Bronchial epithelial cell (primary cell): ENCODE results near the gene BTBD19. TPM values are rescaled to one million over a fixed set of nuclear protein-coding genes. Genes with fewer than 3 reads are reported as not detected.

Source experiments
- DNase-seq: peaks from one replicate; pipeline ENCODE4 v3.0.0-alpha.2; 2010; ENCODE audit warnings: low read depth
- FAIRE-seq: peaks from 2 replicates; lab custom pipeline; 2011; peaks lifted over from hg19 to GRCh38; lab: Jason Lieb, UNC
- H3K27me3 ChIP-seq: 2 replicates; pipeline ENCODE4 v1.5.1; 2011; ENCODE audit warnings: low read length; ENCODE audit not compliant: control insufficient read depth, insufficient read depth
- H3K36me3 ChIP-seq: 2 replicates; pipeline ENCODE4 v1.5.1; 2011; ENCODE audit warnings: low read length; ENCODE audit not compliant: control insufficient read depth, insufficient read depth
- H3K4me3 ChIP-seq: 2 replicates; pipeline ENCODE4 v1.5.1; 2011; ENCODE audit warnings: mild to moderate bottlenecking, low read depth, low read length, control low read depth
- CTCF ChIP-seq: IDR thresholded peaks from 2 replicates; pipeline ENCODE4 v1.5.1; 2011; ENCODE audit warnings: mild to moderate bottlenecking, moderate library complexity, low read length, control low read depth, inconsistent platforms; ENCODE audit not compliant: insufficient read depth, severe bottlenecking
- total RNA-seq: library from RNA; depleted of rRNA; stranded (reverse); fragments of >200 nt; gene quantifications from 2 replicates; pipeline ENCODE4 v1.2.1, GENCODE V29; 2014

The BTBD19 gene
- total RNA-seq, 1 donor from 2014 or later = 0.53 TPM

GRCh38 chr1:44786138-44786840, 22.0 kb upstream of the BTBD19 start:
- H3K27me3 ChIP-seq = no peaks in the 10 kb centered on the region
- peak; percentile 58 for DNase-seq
- no peak for FAIRE-seq

GRCh38 chr1:44786841-44787426, 21.4 kb upstream of the BTBD19 start:
- FAIRE-seq = no peak
- Histone ChIP-seq H3K36me3 (no peaks in the 10 kb centered on the region), H3K27me3 (no peaks in the 10 kb centered on the region), H3K4me3 (no peak overlapping the region)
- no peak for TF ChIP-seq CTCF
- no peak for DNase-seq

More at GRCh38 chr1:44786138-44786840, 22.0 kb upstream of the BTBD19 start:
- Histone ChIP-seq H3K4me3 (peak overlapping the region; percentile 40), H3K36me3 (no peaks in the 10 kb centered on the region)
- TF ChIP-seq CTCF = peak; percentile 100

- Histone ChIP-seq H3K4me3 (no peak overlapping the region), H3K36me3 (no peaks in the 10 kb centered on the region), H3K27me3 (no peaks in the 10 kb centered on the region)
- DNase-seq (no peak), FAIRE-seq (no peak)
- TF ChIP-seq CTCF = no peak
Measured at GRCh38 chr1:44787506-44787905, 20.8 kb upstream of the BTBD19 start.

GRCh38 chr1:44788120-44788860, 20.0 kb upstream of the BTBD19 start, which contains the start of gene BEST4:
Gene BEST4 (minus strand): TSS chr1:44788170. CDS start chr1:44787705, 465 bp downstream.
- FAIRE-seq (no peak), DNase-seq (no peak)
- no peak for TF ChIP-seq CTCF
- no peaks in the 10 kb centered on the region for H3K27me3 ChIP-seq
- H3K36me3 ChIP-seq = no peaks in the 10 kb centered on the region
- H3K4me3 ChIP-seq = no peak within 1 kb of the TSS

- no peak for TF ChIP-seq CTCF
- no peaks in the 10 kb centered on the region for H3K27me3 ChIP-seq
- FAIRE-seq (peak; percentile 96), DNase-seq (no peak)
- H3K36me3 ChIP-seq = no peaks in the 10 kb centered on the region
- H3K4me3 ChIP-seq = no peak overlapping the region
Measured at GRCh38 chr1:44790968-44791801, 17.1 kb upstream of the BTBD19 start.
